Activated T-cell treated with anti-CD3 and anti-CD28 coated beads, Interleukin-2, amount 50 U/mL, for 48 hours (primary cell): ENCODE measurements around the gene MYRF.

Source experiments
- DNase-seq, 2 experiments: peaks; one replicate each; pipeline ENCODE4 v3.0.0-alpha.2; 2020

The MYRF gene

DNA sequence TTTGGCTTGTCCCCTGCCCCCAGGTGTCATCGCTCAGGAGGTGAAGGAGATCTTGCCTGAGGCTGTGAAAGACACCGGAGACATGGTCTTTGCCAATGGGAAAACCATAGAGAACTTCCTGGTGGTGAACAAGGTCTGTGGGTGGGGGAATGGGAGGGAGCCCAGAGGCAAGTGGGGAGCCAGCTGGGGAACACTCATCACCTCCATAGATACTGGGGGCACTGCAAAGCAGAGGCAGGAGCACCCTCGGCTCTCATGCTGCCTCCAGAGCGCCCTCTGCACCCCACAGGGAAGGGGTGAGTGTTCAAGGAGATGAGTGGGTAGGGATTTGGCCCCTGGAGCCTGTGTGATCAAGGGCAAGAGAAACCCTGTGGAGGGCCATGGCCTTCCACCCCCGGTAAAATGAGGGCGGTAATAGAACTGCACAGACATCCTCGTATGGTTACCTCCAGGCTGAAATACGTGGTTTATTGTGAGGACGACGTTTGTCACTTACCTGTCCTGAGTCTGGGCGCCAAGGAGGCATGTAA lies 26.0 kb downstream of the MYRF start:
- no peak for DNase-seq

DNA sequence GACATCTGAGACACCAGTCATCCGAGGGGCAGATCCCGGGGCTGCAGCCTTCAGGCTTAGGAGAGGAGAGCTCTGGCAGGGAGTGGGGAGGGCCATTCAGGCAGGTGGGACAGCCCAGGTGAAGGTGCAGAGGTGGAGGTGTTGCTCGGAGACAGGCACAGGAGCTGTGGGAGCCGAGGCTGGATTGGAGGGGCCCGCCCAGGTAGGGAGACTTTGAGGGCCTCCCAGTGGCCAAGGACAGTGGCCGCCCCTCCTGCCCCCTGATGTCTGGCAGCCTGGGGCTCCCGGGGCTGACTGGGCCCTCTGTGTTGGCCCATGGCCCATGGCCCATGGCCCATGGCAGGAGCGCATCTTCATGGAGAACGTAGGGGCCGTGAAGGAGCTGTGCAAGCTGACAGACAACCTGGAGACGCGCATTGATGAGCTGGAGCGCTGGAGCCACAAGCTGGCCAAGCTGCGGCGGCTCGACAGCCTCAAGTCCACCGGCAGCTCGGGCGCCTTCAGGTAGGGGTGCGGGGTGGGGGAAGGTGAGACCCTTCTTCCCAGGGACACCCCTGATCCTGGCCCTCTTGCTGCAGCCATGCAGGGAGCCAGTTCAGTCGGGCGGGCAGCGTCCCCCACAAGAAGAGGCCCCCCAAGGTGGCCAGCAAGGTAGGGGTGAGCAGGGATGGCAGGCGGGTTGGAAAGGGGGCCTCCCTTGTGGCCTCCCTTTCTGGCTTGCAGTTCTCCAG lies 26.6 kb downstream of the MYRF start:
- DNase-seq, result no peak

DNA sequence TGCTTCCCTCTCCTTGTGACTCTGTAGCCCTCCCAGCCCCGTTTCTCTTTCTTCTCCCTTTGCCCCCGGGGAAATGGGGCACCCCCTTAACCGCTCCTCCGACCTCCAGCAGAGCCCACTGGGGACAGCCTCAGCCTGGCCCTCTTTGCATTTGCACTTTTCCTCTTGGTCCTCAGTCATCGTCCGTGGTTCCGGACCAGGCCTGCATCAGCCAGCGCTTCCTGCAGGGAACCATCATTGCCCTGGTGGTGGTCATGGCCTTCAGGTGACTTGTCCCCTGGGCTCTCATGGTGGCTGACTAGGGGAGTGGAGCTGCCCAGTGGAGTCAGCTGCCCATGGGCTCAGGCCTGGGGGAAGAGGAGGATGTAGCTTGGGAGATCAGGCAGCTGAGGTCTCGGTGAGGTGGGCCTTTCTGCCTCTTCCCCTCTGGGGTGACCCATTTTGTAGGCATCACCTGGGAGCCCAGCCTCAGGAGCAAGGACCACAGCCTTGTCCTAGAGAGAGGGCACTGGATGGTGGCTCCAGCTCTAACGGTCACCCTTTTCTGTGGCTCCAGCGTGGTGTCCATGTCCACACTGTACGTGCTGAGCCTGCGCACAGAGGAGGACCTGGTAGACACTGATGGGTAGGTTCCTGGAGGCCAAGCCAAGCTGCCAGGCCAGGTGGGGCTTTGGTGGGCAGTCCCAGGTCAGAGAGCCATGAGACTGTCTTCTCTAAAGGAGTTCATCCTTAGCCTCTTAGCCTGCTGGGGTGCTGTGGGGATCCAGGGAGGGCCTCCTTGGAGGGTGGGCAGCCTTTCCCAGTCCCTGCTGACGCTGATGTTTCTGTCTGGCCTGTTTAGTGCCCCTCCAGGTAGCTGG lies 27.5 kb downstream of the MYRF start:
- DNase-seq, result no peak

DNA sequence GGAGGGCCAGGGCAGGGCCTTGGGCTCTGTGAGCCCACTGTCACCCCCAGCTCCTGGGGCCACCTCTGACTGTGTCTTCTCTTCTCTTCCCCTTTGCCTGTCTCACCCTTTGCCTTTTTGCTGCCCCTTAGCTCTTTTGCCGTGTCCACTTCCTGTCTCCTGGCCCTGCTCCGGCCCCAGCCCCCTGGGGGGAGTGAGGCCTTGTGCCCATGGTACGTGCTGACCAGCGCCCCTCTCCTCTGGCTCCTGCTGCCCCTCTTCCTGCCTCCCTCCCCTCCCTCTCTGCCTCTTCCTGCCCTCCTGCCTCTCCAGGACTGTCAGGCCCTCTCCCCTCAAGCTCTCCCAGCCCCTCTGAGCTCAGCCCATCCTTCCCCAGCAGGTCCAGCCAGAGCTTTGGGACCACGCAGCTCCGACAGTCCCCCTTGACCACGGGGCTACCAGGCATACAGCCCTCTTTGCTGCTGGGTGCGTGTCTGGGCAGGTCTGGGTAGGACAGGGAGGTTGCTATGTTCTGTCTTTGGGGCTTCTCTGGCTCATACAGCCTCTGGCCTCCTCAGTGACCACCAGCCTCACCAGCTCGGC lies 28.2 kb downstream of the MYRF start:
- DNase-seq, result no peak

DNA sequence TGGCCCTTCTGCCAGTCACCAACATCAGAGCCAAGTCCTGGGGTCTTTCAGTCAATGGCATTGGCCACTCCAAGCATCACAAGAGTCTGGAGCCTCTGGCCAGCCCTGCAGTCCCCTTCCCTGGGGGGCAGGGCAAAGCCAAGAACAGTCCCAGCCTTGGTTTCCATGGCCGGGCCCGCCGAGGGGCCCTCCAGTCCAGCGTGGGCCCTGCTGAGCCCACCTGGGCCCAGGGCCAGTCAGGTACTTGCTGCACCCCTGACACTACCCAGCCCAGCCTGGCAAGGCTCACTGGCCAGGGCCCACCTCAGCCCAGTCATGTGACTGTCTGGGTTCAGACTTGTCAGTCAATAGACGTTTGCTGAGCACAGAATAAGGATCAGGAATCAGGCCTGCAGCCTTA lies 29.1 kb downstream of the MYRF start:
- DNase-seq, result no peak

DNA sequence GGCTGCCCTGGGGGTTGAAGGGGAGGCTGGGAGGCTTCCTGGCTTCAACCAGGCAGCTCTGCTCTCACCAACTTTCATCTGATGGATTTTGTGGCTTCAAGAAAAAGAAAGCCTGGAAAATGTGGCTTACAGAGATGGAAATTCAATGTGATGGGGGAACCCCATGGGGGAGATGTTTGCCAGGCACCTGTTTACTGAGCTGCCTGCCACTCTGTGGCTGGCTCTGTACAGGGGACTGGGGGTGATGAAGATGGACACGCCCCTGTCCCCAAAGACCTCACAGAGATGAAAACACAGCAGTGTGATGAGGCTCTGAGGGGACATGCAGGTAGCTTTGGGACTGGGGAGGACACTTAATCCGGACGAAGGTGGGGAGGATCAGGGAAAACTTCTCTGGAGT lies 29.9 kb downstream of the MYRF start:
- no peak for DNase-seq

DNA sequence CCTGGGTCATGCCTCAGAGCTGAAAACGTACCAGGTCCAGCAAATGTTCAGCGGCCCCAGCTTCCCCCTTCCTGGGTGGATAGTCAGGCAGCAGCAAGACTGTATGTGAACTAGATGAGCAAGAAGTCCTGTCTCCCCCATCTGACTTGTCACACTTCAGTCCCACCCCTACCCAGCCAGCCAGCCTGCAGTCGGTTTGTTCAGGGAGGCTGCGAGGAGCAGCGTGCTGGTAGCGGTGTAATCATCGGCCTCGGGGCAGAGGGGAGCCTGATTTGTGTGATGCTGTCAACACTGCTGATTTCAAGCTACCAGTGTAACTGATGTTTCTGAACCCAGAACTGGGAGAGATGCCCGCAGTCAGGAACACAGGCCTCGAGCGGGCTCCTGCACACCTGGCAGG lies 30.4 kb downstream of the MYRF start:
- DNase-seq, result no peak

DNA sequence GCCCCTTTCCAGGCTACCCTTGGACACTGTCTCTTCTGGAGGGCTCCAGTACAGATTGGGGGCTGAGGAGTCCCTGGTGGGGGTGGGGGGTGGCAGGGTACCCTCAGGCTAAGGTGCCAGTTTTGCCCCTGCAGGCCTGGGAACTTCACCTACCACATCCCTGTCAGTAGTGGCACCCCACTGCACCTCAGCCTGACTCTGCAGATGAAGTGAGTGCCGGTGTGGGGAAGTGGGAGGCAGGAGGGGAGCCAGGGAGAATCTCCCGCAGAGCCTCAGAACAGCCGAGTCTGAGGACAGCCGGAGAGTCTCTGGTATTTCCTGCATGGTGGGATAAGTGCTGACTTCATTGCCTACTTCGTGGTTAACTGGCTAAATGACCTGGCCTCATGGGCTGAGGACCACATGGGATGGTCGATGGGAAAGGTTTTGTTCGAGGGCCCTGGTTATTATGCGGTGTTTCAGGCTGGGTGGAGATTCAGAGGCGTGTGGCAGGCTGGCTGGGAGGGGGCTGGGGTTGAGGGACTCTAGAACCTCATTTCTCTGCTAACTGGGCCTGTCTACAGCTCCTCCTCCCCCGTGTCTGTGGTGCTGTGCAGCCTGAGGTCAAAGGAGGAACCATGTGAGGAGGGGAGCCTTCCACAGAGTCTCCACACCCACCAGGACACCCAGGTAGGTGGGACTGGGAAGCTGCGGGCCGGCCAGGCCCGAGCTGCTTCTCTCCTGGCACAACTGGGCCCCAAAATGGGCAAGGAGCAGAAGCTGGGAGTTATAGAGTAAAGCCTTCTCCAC lies 31.5 kb downstream of the MYRF start:
- no peak for DNase-seq

DNA sequence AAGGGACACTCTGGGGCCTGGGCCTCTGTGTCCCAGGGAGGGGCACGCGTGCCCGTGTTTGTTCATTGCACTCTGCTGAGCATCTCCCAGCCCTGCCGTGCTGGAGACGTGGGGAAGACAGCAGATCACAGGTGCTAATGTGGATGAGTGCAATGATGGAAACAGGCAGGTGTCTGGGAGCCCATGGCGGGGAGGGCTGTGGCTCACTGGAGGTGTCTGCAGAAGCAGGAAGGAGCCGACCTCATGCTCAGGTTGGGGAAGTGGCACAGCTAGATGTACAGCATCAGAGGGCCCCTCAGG lies 32.0 kb downstream of the MYRF start:
- no peak for DNase-seq

DNA sequence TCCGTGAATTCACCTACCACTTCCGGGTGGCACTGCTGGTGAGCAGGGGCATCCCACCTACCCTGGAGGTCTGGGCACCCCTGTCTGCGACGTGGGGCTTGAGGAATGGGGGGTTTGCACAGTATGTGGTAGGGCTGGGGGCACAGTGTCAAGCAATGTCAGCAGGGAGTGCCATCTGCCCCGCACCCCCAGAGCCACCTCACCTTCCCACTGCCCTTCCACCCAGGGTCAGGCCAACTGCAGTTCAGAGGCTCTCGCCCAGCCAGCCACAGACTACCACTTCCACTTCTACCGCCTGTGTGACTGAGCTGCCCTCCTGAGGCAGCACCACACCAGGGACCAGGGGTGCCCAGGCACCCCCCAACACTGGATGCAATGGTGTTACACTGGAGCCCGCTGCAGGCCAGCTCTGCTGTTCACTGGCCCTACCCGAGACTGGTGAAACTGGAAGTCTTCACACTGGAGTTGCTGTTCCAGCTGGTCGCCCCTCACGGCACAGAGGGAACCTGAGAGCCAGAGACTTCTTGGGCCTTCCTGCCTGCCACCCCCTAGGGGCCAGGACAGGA lies 33.5 kb downstream of the MYRF start:
- DNase-seq, result no peak

DNA sequence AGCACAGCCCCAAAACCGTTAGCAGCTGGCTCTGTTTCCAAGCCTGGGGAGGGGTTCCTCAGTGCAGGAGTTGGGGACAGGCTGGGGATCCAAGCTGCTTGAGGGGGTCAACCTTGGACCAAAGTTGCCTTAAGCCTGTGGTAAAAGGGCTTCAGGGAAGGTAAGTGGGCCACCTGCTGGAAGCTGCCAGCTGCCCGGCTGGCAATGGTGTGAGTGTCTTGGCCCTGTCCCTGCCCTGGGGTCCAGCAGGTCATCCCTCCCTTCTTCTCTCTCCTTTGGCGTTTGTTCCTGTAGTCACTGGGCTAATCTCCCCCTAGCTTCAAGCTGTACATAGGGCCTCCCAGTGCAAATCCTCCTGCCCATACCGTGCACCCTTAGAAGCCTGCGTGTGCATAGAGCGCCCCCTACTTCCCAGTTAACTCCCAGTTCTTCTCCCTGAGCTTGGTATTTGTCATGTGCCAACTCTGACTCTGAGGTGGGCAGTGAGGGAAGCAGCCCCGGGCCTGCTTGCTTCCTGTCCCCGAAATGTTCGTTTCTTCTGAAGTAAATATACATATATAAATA lies 35.6 kb downstream of the MYRF start:
- no peak for DNase-seq

DNA sequence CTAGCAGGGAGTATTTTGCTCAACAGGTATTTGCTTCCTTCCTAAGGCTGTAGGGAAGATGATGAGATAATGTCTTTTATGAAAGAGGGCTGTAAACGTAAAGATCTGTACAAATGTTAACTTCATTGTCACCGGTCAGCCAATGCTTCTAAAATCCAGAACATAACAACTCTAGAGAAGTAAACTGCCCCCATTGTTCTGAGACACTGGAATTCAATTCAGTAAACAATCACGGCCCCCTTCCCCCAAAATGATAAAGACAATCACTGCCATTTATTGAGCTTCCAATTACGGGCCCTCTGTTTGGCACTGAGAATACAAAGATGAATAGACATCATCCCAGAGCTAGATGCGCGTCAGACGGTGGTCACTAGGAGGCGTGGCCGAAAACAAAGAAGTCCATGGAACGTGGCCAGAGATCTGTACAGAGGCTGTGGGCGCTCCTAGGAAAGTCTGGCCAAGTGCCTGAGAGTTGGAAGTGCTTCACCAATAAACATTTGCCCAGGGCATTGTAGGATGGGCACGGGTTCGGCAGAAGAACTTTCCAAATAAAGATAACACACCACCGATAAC lies 39.4 kb downstream of the MYRF start:
- DNase-seq, result peak; percentile 63 to 67

DNA sequence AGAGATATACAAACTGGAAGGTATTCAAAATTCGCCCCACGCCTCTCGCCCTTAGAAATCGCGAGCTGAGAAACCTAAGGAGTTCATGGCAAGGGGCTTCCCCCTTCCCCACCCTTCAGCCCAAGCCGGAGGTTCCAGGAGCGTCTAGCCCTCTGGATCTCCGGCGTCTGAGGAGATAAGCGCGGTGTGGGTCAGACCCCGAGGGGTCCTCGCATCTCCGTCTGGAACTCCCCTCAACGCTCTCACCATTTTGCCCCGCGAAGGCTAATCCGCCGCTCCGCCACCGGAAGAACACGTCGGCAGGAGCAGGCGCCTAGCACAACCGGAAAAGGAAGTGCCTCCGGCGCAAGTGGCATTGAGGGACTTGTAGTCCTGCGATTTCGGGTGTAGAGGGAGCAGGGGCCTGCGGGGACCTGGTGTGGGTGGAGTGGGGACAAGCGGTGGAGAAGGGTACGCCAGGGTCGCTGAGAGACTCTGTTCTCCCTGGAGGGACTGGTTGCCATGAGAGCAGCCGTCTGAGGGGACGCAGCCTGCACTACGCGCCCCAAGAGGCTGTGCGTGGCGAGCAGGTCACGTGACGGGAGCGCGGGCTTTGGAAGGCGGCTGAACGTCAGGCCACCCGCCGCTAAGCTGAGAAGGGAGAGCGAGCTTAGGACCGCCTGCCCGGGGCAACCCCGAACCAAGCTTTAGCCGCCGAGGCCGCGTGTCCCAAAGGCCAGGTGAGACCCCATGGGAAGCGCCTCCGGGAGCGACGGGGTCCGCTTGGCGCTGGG lies 40.1 kb downstream of the MYRF start, which contains the start of the genes FEN1 and TMEM258:
Gene FEN1 (plus strand): TSS at position 602 of the 773 bp plus-strand sequence. CDS start 2,451 bp downstream, outside the sequence.
Gene TMEM258 (minus strand): TSS at position 290 of the 773 bp plus-strand sequence. CDS start 41 bp downstream, at position 249.
- peak; percentile 93 to 95 for DNase-seq

DNA sequence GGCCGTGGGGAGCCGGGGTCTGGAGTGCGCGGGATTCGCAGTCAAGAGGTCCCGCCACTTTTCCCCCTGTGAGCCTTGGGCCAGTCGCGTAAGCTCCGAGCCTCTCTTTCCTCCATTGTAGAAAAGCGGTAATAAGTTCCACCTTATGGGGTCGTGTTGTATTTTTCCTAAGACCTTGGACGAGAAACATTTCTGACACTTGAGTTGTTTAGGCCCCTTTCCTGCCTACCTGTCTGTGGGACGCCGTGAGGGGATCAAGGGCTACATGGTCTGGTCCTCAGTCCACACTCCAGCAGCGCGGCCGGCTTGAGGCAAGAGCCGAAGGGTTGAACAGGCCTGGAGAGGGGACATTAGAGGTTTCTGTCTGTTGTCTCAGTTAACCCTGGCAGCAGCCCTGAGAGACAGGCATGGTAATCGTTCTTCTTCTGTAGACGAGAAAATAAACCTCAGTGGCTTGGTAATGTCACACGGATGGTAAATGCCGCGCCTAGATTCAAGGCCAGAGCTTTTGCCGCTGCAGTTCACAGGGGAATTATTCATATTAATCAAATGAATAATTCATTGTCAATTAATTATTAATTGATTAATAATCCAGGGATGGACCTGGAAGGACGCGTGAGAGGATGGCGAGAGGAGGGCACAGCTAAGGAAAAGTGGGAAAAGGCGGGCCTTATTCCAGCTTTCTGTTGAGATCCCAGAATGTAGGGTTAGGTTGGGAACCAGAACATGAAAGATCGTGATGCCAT lies 40.8 kb downstream of the MYRF start:
- no peak for DNase-seq

DNA sequence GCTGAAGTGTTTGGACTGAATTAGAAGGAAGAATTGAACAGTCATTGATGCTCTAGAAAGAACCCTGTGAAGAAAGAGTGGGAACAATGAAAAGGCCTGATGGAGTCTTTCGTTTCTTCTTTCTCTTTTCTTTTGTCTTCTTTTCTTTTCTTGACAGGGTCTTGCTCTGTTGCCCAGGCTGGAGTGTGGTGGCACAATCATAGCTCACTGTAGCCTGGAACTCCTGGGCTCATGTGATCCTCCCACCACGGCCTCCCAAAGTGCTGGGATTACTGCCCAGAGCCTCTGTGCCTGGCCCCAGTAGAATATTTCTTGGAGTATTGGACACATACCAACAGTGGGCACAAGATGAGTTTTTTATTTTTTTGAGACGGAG lies 41.4 kb downstream of the MYRF start:
- DNase-seq, result no peak

DNA sequence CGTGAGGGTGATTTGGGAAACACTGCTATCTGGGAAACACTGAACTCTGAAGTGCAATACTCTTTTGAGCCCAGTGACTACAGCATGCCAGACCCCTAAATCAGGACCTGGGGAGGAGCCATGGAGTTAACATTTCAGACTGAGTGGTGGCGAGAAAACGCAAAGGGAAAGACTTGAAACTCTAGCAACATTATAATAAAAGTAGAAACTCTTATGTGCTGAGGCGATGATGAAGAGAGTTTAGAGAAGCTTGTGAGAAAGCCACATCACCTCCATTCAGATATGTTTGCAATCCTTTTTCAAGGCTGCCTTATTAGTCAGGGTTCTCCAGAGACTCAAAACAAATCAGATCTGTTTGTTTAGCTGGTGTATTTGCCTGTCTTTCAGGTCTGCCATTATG lies 42.1 kb downstream of the MYRF start:
- DNase-seq, result no peak

DNA sequence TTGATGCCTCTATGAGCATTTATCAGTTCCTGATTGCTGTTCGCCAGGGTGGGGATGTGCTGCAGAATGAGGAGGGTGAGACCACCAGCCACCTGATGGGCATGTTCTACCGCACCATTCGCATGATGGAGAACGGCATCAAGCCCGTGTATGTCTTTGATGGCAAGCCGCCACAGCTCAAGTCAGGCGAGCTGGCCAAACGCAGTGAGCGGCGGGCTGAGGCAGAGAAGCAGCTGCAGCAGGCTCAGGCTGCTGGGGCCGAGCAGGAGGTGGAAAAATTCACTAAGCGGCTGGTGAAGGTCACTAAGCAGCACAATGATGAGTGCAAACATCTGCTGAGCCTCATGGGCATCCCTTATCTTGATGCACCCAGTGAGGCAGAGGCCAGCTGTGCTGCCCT lies 43.0 kb downstream of the MYRF start:
- no peak for DNase-seq

DNA sequence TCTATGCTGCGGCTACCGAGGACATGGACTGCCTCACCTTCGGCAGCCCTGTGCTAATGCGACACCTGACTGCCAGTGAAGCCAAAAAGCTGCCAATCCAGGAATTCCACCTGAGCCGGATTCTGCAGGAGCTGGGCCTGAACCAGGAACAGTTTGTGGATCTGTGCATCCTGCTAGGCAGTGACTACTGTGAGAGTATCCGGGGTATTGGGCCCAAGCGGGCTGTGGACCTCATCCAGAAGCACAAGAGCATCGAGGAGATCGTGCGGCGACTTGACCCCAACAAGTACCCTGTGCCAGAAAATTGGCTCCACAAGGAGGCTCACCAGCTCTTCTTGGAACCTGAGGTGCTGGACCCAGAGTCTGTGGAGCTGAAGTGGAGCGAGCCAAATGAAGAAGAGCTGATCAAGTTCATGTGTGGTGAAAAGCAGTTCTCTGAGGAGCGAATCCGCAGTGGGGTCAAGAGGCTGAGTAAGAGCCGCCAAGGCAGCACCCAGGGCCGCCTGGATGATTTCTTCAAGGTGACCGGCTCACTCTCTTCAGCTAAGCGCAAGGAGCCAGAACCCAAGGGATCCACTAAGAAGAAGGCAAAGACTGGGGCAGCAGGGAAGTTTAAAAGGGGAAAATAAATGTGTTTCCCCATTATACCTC lies 43.6 kb downstream of the MYRF start:
- DNase-seq, result no peak

DNA sequence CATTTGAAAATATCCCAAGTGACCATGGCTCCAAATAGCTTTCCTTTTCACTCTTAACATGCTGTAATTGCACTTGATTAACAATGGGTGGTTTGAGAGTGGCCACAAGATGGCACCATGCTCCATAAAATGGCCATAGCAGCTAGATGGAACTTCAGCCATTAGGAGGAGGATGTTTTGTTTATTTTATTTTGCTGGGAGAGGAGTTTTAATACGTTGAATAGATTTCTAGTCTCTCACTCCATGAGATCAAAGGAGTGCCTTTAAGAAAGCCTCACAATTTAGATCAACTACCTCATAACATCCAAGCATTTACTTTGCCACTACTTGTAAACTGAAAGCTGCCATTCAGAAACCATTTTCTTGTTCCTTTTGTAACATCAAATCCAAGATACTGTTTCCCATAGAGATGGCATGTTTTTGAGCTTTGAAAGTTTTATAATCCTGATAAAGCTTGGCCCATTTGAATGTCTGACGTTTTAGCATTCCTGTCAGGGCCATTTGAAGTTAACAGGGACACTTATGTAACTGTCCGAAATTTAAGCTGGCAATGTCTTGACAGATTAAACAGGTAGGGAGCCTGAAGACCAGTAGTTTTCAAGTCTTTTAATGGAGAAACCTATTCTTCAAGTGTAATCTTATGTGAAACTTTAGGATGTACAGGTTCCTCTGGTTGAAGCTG lies 45.0 kb downstream of the MYRF start:
- DNase-seq, result peak; percentile 66 to 68
